Heart right ventricle (tissue), 16 donors: ENCODE data around the gene TUBGCP3. TPM values are rescaled to one million over a fixed set of nuclear protein-coding genes. Genes with fewer than 3 reads are reported as not detected.

Source experiments
- ATAC-seq, 8 donors: fragments of 200-7000 bp; cut with Tn5 transposase; one replicate each; pipeline ENCODE4 v1.9.1; 2020; ENCODE audit warnings: mild to moderate bottlenecking in 8 of 8, moderate library complexity in 8 of 8, moderate number of reproducible peaks in 1 of 8
- DNase-seq, 2 donors: peaks; one replicate each; pipeline ENCODE4 v3.0.0-alpha.2; 2020
- H3K27ac ChIP-seq, 10 donors: fragments of 200-600 bp; sonication (generic) in 2 of 10; one replicate each; pipeline versions ENCODE4 v1.5.0 to v1.8.0; 2020 to 2022; ENCODE audit warnings: mild to moderate bottlenecking in 3 of 10
- H3K27me3 ChIP-seq, 7 donors: fragments of 200-600 bp; one replicate each; pipeline ENCODE4 v1.8.0; 2021 to 2022; ENCODE audit warnings: mild to moderate bottlenecking in 2 of 7
- H3K36me3 ChIP-seq, 9 donors: fragments of 200-600 bp; sonication (generic) in 1 of 9; one replicate each; pipeline versions ENCODE4 v1.5.0 to v1.8.0; 2020 to 2022; ENCODE audit warnings: mild to moderate bottlenecking in 2 of 9
- H3K4me1 ChIP-seq, 9 donors: fragments of 200-600 bp; sonication (generic) in 1 of 9; one replicate each; pipeline versions ENCODE4 v1.5.0 to v1.8.0; 2020 to 2022; ENCODE audit warnings: mild to moderate bottlenecking in 4 of 9
- H3K4me3 ChIP-seq, 10 donors: fragments of 200-600 bp; sonication (generic) in 2 of 10; one replicate each; pipeline versions ENCODE4 v1.5.0 to v1.8.0; 2020 to 2022; ENCODE audit warnings: mild to moderate bottlenecking in 7 of 10, moderate library complexity in 2 of 10
- H3K9me3 ChIP-seq, 11 donors: fragments of 200-600 bp in 10 of 11; sonication (generic) in 2 of 11; one replicate each; pipeline versions ENCODE4 v1.5.0 to v1.8.0; 2013 to 2022; ENCODE audit warnings: mild to moderate bottlenecking in 2 of 11, control low read depth in 1 of 11, moderate library complexity in 1 of 11
- WGBS, 2 donors: extraction: QIAGEN DNeasy Blood & Tissue Kit; methylation state at CpG; one replicate each; pipeline ENCODE4 v1.1.7; 2013; ENCODE audit warnings: inconsistent platforms in 1 of 2; 5-methylcytosine and 5-hydroxymethylcytosine counted together
- intact Hi-C, 10 donors: fragments of 100-400 bp; cut with DNase I; formaldehyde crosslinking; loops; one replicate each; pipeline versions ENCODE4 v1.11.1 to v1.14.2; 2022
- polyA plus RNA-seq, 2 donors: library from polyadenylated mRNA; stranded (reverse); fragments of 200-250 nt; gene quantifications; one replicate each; pipeline ENCODE4 v1.2.3, GENCODE V29; 2013
- total RNA-seq, 10 donors: library from RNA; stranded (reverse); fragmentation: NEBNext Ultra II Directional in 3 of 10; extraction: Animal tissue kit (Norgen Biotek cat#: 25700) in 3 of 10; gene quantifications; one replicate each; pipeline versions ENCODE4 v1.2.1 to v1.2.4, GENCODE V29; 2021 to 2023
- TF ChIP-seq, protein P1 (sequence below), 9 donors: fragments of 200-600 bp; sonication (generic) in 2 of 9; IDR thresholded peaks; one replicate each; pipeline versions ENCODE4 v1.5.0 to v1.8.0; 2021 to 2022; ENCODE audit warnings: antibody characterized with exemption in 9 of 9, mild to moderate bottlenecking in 5 of 9, moderate library complexity in 1 of 9
- donor health status: Arrhythmogenic right ventricular cardiomyopathy.
- donor health status: ischemic (EF 13 %, LVEDD 7.1; RV severe dilation, severe dysfunction).
- donor health status: healthy with polysubstance abuse.
- donor health status: DM: no; HTN: yes; CAD: no.
- donor health status: DM: no; HTN: no; CAD: no.
- donor health status: ischemic (EF 25% LVEDD 6.9; RV normal size, moderate dysfunction).
- donor health status: ischemic (EF 25% LVEDD 5.7; RV mildly dilated, moderate dysfunction).
- donor health status: healthy.
- donor health status: DM: yes; HTN: yes; CAD: no.
- donor health status: Ischemic cardiomyopathy.
- donor health status: ischemic (EF 35%, LVEDD 5.7; RV mildly dilated, moderate dysfunction).
- donor health status: nonischemic (EF 11% LVEDD 7.7; RV severe dilation, severe dysfunction).
- donor health status: DM: yes; HTN: yes; CAD: no.
- donor health status: PGD.
- donor health status: ischemic (EF 29% LVEDD 5.4; RV normal size, mild dysfunction).
- donor health status: nonischemic (EF 23%, LVEDD 6.1; RV moderate dilation, normal function).

TUBGCP3 gene
- total and polyA plus RNA-seq, 12 donors, result 10.6 to 25.8 (median 17.7) TPM

GRCh38 chr13:112464720-112465119 is 123.2 kb downstream of the TUBGCP3 start:
- Histone ChIP-seq H3K9me3 (peaks cover 0 to 16% (median under 1%) of the 10 kb centered on the region in 11 donors), H3K27ac (no peak overlapping the region), H3K4me3 (no peak overlapping the region), H3K4me1 (no peaks in the 10 kb centered on the region), H3K36me3 (no peaks in the 10 kb centered on the region), H3K27me3 (peaks cover 0 to 14% (median 0%) of the 10 kb centered on the region in 7 donors)
- intact Hi-C loops, result no loop called here
- ATAC-seq (no peak), DNase-seq (no peak)
- 91 to 94% methylated on average over 14 of the region's 14 CpGs for WGBS, 2 donors
- TF ChIP-seq, protein P1, sequence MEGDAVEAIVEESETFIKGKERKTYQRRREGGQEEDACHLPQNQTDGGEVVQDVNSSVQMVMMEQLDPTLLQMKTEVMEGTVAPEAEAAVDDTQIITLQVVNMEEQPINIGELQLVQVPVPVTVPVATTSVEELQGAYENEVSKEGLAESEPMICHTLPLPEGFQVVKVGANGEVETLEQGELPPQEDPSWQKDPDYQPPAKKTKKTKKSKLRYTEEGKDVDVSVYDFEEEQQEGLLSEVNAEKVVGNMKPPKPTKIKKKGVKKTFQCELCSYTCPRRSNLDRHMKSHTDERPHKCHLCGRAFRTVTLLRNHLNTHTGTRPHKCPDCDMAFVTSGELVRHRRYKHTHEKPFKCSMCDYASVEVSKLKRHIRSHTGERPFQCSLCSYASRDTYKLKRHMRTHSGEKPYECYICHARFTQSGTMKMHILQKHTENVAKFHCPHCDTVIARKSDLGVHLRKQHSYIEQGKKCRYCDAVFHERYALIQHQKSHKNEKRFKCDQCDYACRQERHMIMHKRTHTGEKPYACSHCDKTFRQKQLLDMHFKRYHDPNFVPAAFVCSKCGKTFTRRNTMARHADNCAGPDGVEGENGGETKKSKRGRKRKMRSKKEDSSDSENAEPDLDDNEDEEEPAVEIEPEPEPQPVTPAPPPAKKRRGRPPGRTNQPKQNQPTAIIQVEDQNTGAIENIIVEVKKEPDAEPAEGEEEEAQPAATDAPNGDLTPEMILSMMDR (IDR thresholded peaks at IDR 0.05), result no peak

- Histone ChIP-seq H3K4me1 (no peaks in the 10 kb centered on the region), H3K4me3 (no peak overlapping the region), H3K27ac (no peak overlapping the region), H3K9me3 (peaks cover 0 to 29% (median 5%) of the 10 kb centered on the region in 11 donors), H3K27me3 (peaks cover 0 to 14% (median 0%) of the 10 kb centered on the region in 7 donors), H3K36me3 (no peaks in the 10 kb centered on the region)
- intact Hi-C loops, result no loop called here
- ATAC-seq (no peak), DNase-seq (no peak)
- TF ChIP-seq, protein P1 (IDR thresholded peaks at IDR 0.05), result no peak
- WGBS, 2 donors, result 94% methylated on average over 5 of the region's 5 CpGs
Measured at GRCh38 chr13:112462408-112462807, 125.5 kb downstream of the TUBGCP3 start.

DNA sequence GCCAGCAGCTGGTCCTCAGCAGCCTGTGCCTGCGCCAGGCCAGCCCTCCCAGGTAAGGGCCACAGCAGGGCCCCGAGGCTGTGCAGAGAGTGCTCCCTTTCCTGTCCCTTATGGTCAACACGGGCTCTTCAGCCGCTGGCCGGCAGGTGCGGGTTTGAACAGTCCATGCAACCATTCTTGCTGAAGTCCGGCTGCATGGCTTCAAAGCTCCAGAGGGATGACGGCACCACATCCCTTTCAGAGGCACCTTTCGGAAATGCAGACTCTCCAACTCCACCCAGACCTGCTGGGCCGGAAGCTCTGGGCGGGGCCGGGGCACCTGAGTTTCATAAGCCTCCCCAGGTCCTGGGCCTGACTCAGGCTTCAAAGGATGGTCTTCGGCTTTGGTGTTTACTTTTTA is 130.5 kb downstream of the TUBGCP3 start:
- TF ChIP-seq, protein P1 (IDR thresholded peaks at IDR 0.05), result no peak
- DNase-seq (no peak), ATAC-seq (no peak)
- intact Hi-C loops, result no loop called here
- no peaks in the 10 kb centered on the region for H3K4me1 ChIP-seq
- peaks cover 0 to 29% (median 5%) of the 10 kb centered on the region in 11 donors for H3K9me3 ChIP-seq
- no peak overlapping the region for H3K27ac ChIP-seq
- peaks cover 0 to 24% (median 5%) of the 10 kb centered on the region in 7 donors for H3K27me3 ChIP-seq
- WGBS, 2 donors, result 82 to 87% methylated on average over 13 of the region's 13 CpGs
- H3K36me3 ChIP-seq, result no peaks in the 10 kb centered on the region
- H3K4me3 ChIP-seq, result no peak overlapping the region

- Histone ChIP-seq H3K36me3 (no peaks in the 10 kb centered on the region), H3K9me3 (peaks cover 0 to 26% (median 5%) of the 10 kb centered on the region in 11 donors), H3K27me3 (peaks cover 0 to 21% (median 7%) of the 10 kb centered on the region in 7 donors), H3K4me3 (no peak overlapping the region), H3K4me1 (no peaks in the 10 kb centered on the region), H3K27ac (no peak overlapping the region)
- ATAC-seq (no peak), DNase-seq (no peak)
- TF ChIP-seq, protein P1 (IDR thresholded peaks at IDR 0.05), result no peak
- WGBS, 2 donors, result 92 to 94% methylated on average over 9 of the region's 9 CpGs
- intact Hi-C loops, result no loop called here
Measured at GRCh38 chr13:112457081-112457480, 130.9 kb downstream of the TUBGCP3 start.
